SU-DHL-6 (cell line): ENCODE measurements around the gene RPRD2.

Source experiments
- H2AFZ ChIP-seq: fragments of 200-600 bp; sonication (generic); 2 replicates; pipeline ENCODE4 v1.6.1; 2014; ENCODE audit warnings: low read depth, mild to moderate bottlenecking, moderate library complexity, mixed read lengths, antibody characterized with exemption, low read length; ENCODE audit not compliant: severe bottlenecking
- H3F3A ChIP-seq: fragments of 200-600 bp; shearing (Covaris generic); 2 replicates; pipeline ENCODE4 v1.6.0; 2016; ENCODE audit warnings: antibody characterized with exemption, mild to moderate bottlenecking; ENCODE audit not compliant: insufficient read depth
- H3K27ac ChIP-seq: fragments of 200-600 bp; sonication (generic); 2 replicates; pipeline ENCODE4 v1.5.1; 2016; ENCODE audit warnings: low read depth, mild to moderate bottlenecking, low read length, moderate library complexity, mixed read lengths
- H3K27me3 ChIP-seq: fragments of 200-600 bp; sonication (generic), shearing (Covaris generic); 2 replicates; pipeline ENCODE4 v1.6.0; 2014; ENCODE audit warnings: mild to moderate bottlenecking, low read length
- H3K36me3 ChIP-seq: fragments of 200-600 bp; sonication (generic); 2 replicates; pipeline ENCODE4 v1.6.1; 2014; ENCODE audit warnings: mild to moderate bottlenecking, low read length, mixed read lengths
- H3K4me2 ChIP-seq: fragments of 300-600, 200-600 bp; shearing (Covaris generic), sonication (generic); 2 replicates; pipeline ENCODE4 v1.6.0; 2014; ENCODE audit warnings: low read length, low read depth, mild to moderate bottlenecking; ENCODE audit not compliant: poor library complexity, severe bottlenecking
- H3K4me3 ChIP-seq: fragments of 200-600 bp; sonication (generic); 2 replicates; pipeline ENCODE4 v1.5.1; 2014; ENCODE audit warnings: antibody characterized with exemption, low read length, mild to moderate bottlenecking, mixed read lengths; ENCODE audit not compliant: insufficient read depth, poor library complexity, severe bottlenecking
- H3K79me2 ChIP-seq: fragments of 200-600 bp; sonication (generic); 2 replicates; pipeline ENCODE4 v1.6.1; 2014; ENCODE audit warnings: mild to moderate bottlenecking, low read length, moderate library complexity; ENCODE audit not compliant: insufficient read depth
- H3K9ac ChIP-seq: fragments of 200-600 bp; sonication (generic); 2 replicates; pipeline ENCODE4 v1.7.0; 2014; ENCODE audit warnings: mild to moderate bottlenecking, low read length
- H3K9me2 ChIP-seq: fragments of 200-600 bp; sonication (generic); replicated peaks from 2 replicates; pipeline ENCODE4 v1.6.1; 2014; ENCODE audit warnings: low read length; ENCODE audit not compliant: insufficient read depth
- H3K9me3 ChIP-seq: fragments of 200-600 bp; sonication (generic); 2 replicates; pipeline ENCODE4 v1.6.1; 2014; ENCODE audit warnings: low read length, mixed read lengths; ENCODE audit not compliant: insufficient read depth
- H4K20me1 ChIP-seq: fragments of 200-600 bp; sonication (generic); 2 replicates; pipeline ENCODE4 v1.6.1; 2014; ENCODE audit warnings: low read depth, mild to moderate bottlenecking, antibody characterized with exemption, low read length, moderate library complexity, mixed read lengths
- EZH2phosphoT487 ChIP-seq: fragments of 200-600 bp; sonication (generic), shearing (Covaris generic); conservative IDR thresholded peaks from 2 replicates; pipeline ENCODE4 v1.6.1; 2018; ENCODE audit warnings: mild to moderate bottlenecking, antibody characterized with exemption, low read length, moderate library complexity, mixed read lengths
- TF ChIP-seq, protein P1 (sequence below): fragments of 200-600 bp; sonication (generic); IDR thresholded peaks from one replicate; pipeline ENCODE4 v1.5.1; 2017; ENCODE audit warnings: antibody characterized with exemption, mild to moderate bottlenecking, low read length, moderate library complexity; ENCODE audit not compliant: insufficient read depth, poor library complexity, severe bottlenecking

RPRD2 gene

DNA sequence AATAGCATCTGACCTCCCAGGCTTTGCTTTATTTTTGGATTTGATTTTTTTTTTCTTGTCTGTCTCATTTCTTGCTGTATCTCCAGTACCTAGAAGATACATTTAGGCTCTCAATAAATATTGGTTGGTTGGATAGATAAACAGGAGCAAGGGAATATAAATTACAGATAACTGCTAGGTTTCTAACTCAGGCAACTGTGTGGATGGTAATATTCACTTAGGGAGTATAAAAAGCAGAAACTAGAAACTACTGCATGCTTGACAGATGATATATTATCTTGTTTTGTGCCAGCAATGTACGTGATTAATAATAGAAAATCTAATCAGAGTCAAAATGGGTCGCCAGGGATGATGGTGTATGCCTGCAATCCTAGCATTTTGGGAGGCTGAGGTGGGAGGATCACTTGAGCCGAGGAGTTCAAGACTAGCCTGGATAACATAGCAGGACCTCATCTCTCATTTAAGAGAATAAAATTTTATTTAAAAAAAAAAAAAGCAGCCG is 92.2 kb downstream of the RPRD2 start:
- peaks cover 4% of the 10 kb centered on the region; the same call in 1 of the 2 replicates for H3K36me3 ChIP-seq
- no peaks in the 10 kb centered on the region for H3K79me2 ChIP-seq
- no peak overlapping the region for H3K4me3 ChIP-seq
- H3K4me2 ChIP-seq, result no peak overlapping the region
- no peaks in the 10 kb centered on the region for H3F3A ChIP-seq
- no peak overlapping the region for H3K27ac ChIP-seq
- H4K20me1 ChIP-seq, result no peaks in the 10 kb centered on the region
- H3K9ac ChIP-seq, result no peak overlapping the region
- TF ChIP-seq EZH2phosphoT487, result no peak
- TF ChIP-seq, protein P1, sequence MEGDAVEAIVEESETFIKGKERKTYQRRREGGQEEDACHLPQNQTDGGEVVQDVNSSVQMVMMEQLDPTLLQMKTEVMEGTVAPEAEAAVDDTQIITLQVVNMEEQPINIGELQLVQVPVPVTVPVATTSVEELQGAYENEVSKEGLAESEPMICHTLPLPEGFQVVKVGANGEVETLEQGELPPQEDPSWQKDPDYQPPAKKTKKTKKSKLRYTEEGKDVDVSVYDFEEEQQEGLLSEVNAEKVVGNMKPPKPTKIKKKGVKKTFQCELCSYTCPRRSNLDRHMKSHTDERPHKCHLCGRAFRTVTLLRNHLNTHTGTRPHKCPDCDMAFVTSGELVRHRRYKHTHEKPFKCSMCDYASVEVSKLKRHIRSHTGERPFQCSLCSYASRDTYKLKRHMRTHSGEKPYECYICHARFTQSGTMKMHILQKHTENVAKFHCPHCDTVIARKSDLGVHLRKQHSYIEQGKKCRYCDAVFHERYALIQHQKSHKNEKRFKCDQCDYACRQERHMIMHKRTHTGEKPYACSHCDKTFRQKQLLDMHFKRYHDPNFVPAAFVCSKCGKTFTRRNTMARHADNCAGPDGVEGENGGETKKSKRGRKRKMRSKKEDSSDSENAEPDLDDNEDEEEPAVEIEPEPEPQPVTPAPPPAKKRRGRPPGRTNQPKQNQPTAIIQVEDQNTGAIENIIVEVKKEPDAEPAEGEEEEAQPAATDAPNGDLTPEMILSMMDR, result no peak
- H2AFZ ChIP-seq, result no peak overlapping the region
- H3K9me3 ChIP-seq, result no peaks in the 10 kb centered on the region
- H3K27me3 ChIP-seq, result no peaks in the 10 kb centered on the region
- H3K9me2 ChIP-seq, result no peaks in the 10 kb centered on the region

DNA sequence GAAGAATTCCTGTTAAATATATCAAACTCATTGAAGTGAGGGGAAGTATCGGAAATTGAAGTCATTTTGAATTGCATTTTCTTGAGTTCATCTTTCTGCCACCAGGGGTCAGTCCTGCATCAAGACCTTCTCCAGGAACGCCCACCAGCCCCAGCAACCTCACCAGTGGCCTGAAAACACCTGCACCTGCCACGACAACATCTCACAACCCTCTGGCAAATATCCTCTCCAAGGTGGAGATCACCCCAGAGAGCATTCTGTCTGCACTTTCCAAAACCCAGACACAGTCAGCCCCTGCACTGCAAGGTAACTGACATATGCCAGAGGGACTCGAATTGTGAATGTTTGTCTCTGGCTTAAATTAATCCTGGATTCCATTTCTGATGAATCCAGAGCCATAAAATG is 100.5 kb downstream of the RPRD2 start:
- TF ChIP-seq, protein P1, result peak; percentile 42
- TF ChIP-seq EZH2phosphoT487, result no peak
- Histone ChIP-seq H3K9me3 (no peaks in the 10 kb centered on the region), H3K9me2 (no peaks in the 10 kb centered on the region), H3F3A (peaks cover 7% of the 10 kb centered on the region; the same call in 1 of the 2 replicates), H3K9ac (no peak overlapping the region), H3K27ac (no peak overlapping the region), H4K20me1 (no peaks in the 10 kb centered on the region), H3K4me3 (no peak overlapping the region), H3K79me2 (no peaks in the 10 kb centered on the region), H3K36me3 (peaks cover 11% of the 10 kb centered on the region; the same call in 1 of the 2 replicates), H3K27me3 (no peaks in the 10 kb centered on the region), H3K4me2 (no peak overlapping the region), H2AFZ (no peak overlapping the region)

DNA sequence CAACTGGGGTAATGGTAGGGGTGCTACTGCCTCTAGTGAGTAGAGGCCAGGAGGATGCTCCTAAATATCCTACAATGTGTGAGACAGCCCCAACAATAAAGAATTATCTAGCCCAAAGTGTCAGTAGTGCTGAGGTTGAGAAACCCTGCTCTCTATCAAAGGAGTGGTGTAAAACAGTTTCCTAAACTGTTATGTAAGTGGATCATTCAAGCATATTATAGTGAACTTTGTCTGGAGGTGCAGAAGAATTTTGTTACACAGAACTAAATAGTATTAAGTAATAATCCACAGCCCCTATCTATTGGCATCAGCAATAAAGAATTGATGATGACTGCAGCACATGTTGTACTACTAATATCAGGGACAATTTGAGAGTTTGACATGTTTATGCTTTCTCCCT is 103.0 kb downstream of the RPRD2 start:
- H3K4me3 ChIP-seq, result no peak overlapping the region
- no peak overlapping the region for H2AFZ ChIP-seq
- H4K20me1 ChIP-seq, result no peaks in the 10 kb centered on the region
- H3K79me2 ChIP-seq, result no peaks in the 10 kb centered on the region
- TF ChIP-seq, protein P1, result no peak
- TF ChIP-seq EZH2phosphoT487, result no peak
- peaks cover 7% of the 10 kb centered on the region; the same call in 1 of the 2 replicates for H3F3A ChIP-seq
- no peak overlapping the region for H3K27ac ChIP-seq
- no peaks in the 10 kb centered on the region for H3K27me3 ChIP-seq
- no peaks in the 10 kb centered on the region for H3K9me2 ChIP-seq
- H3K36me3 ChIP-seq, result peaks cover 15% of the 10 kb centered on the region; the same call in 1 of the 2 replicates
- H3K9me3 ChIP-seq, result no peaks in the 10 kb centered on the region
- no peak overlapping the region for H3K9ac ChIP-seq
- no peak overlapping the region for H3K4me2 ChIP-seq
